ENCODE results near the gene DCDC1.

DNA sequence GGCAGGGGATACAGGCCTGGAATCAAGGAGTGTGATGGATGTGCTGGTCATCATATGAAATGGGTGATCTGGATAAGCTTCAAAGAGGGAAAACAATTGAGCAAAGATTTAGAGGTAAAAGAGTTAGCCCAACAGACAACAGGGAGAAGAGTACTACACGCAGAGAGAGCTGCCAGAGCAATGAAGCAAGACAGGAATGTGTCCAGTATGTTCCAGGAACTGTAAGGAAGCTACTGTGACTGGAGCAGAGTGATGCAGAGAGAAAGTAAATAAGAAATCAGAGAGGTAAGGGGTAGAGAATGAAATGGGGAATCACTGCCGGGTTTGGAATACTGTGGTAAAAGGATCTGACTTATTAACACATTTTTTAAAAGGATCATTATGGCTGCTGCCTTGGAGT lies 255.1 kb downstream of the DCDC1 start:
- no peak for TF ChIP-seq POLR2AphosphoS5 (IDR thresholded peaks at IDR 0.05)
- TF ChIP-seq, protein P1, sequence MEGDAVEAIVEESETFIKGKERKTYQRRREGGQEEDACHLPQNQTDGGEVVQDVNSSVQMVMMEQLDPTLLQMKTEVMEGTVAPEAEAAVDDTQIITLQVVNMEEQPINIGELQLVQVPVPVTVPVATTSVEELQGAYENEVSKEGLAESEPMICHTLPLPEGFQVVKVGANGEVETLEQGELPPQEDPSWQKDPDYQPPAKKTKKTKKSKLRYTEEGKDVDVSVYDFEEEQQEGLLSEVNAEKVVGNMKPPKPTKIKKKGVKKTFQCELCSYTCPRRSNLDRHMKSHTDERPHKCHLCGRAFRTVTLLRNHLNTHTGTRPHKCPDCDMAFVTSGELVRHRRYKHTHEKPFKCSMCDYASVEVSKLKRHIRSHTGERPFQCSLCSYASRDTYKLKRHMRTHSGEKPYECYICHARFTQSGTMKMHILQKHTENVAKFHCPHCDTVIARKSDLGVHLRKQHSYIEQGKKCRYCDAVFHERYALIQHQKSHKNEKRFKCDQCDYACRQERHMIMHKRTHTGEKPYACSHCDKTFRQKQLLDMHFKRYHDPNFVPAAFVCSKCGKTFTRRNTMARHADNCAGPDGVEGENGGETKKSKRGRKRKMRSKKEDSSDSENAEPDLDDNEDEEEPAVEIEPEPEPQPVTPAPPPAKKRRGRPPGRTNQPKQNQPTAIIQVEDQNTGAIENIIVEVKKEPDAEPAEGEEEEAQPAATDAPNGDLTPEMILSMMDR (IDR thresholded peaks at IDR 0.05) = no peak
- no peak for TF ChIP-seq POLR2A (IDR thresholded peaks at IDR 0.05; ENCODE audit: low read depth)

Data from esophagus muscularis mucosa (tissue), 3 donors.